ENCODE data around the gene TIMM13. TPM values are rescaled to one million over a fixed set of nuclear protein-coding genes. Genes with fewer than 3 reads are reported as not detected.

The TIMM13 gene
- total and polyA plus RNA-seq, 2 experiments from 2014 or later = 38.3 to 188 TPM

GRCh38 chr19:2385053-2385721 is 42.2 kb downstream of the TIMM13 start:
- no peaks in the 10 kb centered on the region for H3K9me2 ChIP-seq (replicated peaks; ENCODE audit: insufficient read depth)
- no peak overlapping the region for H3K4me3 ChIP-seq
- TF ChIP-seq EZH2phosphoT487 (IDR thresholded peaks at IDR 0.05; ENCODE audit: low read depth, severe bottlenecking, unreplicated experiment) = no peak
- no peak for TF ChIP-seq EZH2 (IDR thresholded peaks at IDR 0.05; ENCODE audit: borderline replicate concordance)
- no peak for TF ChIP-seq CTCF (IDR thresholded peaks at IDR 0.05; ENCODE audit: poor library complexity)
- H2AFZ ChIP-seq = no peak overlapping the region
- no peaks in the 10 kb centered on the region for H3K27me3 ChIP-seq
- no peak overlapping the region for H3K27ac ChIP-seq
- no peaks in the 10 kb centered on the region for H3K9me3 ChIP-seq (ENCODE audit: low read depth)
- WGBS (ENCODE audit: low lambda C conversion rate, missing lambda C conversion rate) = 30% methylated on average over 23 of the region's 37 CpGs
- no peaks in the 10 kb centered on the region for H3K4me1 ChIP-seq (ENCODE audit: insufficient read depth)
- peak overlapping the region; percentile 61 for H3K4me2 ChIP-seq
- no peaks in the 10 kb centered on the region for H4K20me1 ChIP-seq (ENCODE audit: insufficient read depth, poor library complexity, severe bottlenecking)
- H3K36me3 ChIP-seq (replicated peaks; ENCODE audit: insufficient read depth, low read depth) = no peaks in the 10 kb centered on the region
- DNase-seq (ENCODE audit: low spot score) = peak; percentile 76
- no peaks in the 10 kb centered on the region for H3K79me2 ChIP-seq

- Histone ChIP-seq H3K4me1 (ENCODE audit: insufficient read depth) (no peaks in the 10 kb centered on the region), H4K20me1 (ENCODE audit: insufficient read depth, poor library complexity, severe bottlenecking) (no peaks in the 10 kb centered on the region), H3K9me3 (ENCODE audit: low read depth) (no peaks in the 10 kb centered on the region), H2AFZ (no peak overlapping the region), H3K4me3 (no peak overlapping the region), H3K36me3 (replicated peaks; ENCODE audit: insufficient read depth, low read depth) (no peaks in the 10 kb centered on the region), H3K27ac (no peak overlapping the region), H3K79me2 (no peaks in the 10 kb centered on the region), H3K27me3 (no peaks in the 10 kb centered on the region), H3K4me2 (no peak overlapping the region), H3K9me2 (replicated peaks; ENCODE audit: insufficient read depth) (no peaks in the 10 kb centered on the region)
- no peak for DNase-seq (ENCODE audit: low spot score)
- WGBS (ENCODE audit: low lambda C conversion rate, missing lambda C conversion rate) = 93% methylated on average over 13 of the region's 13 CpGs
- TF ChIP-seq EZH2 (IDR thresholded peaks at IDR 0.05; ENCODE audit: borderline replicate concordance) = no peak
- no peak for TF ChIP-seq EZH2phosphoT487 (IDR thresholded peaks at IDR 0.05; ENCODE audit: low read depth, severe bottlenecking, unreplicated experiment)
- TF ChIP-seq CTCF (IDR thresholded peaks at IDR 0.05; ENCODE audit: poor library complexity) = no peak
These were observed 44.7 kb downstream of the TIMM13 start for GRCh38 chr19:2382530-2383222.

GRCh38 chr19:2381148-2381820 is 46.1 kb downstream of the TIMM13 start:
- H3K4me2 ChIP-seq = no peak overlapping the region
- H4K20me1 ChIP-seq (ENCODE audit: insufficient read depth, poor library complexity, severe bottlenecking) = no peaks in the 10 kb centered on the region
- H2AFZ ChIP-seq = no peak overlapping the region
- 57% methylated on average over 13 of the region's 18 CpGs for WGBS (ENCODE audit: low lambda C conversion rate, missing lambda C conversion rate)
- H3K4me3 ChIP-seq = no peak overlapping the region
- no peaks in the 10 kb centered on the region for H3K9me3 ChIP-seq (ENCODE audit: low read depth)
- H3K4me1 ChIP-seq (ENCODE audit: insufficient read depth) = no peaks in the 10 kb centered on the region
- H3K36me3 ChIP-seq (replicated peaks; ENCODE audit: insufficient read depth, low read depth) = no peaks in the 10 kb centered on the region
- no peaks in the 10 kb centered on the region for H3K9me2 ChIP-seq (replicated peaks; ENCODE audit: insufficient read depth)
- H3K27ac ChIP-seq = no peak overlapping the region
- TF ChIP-seq CTCF (IDR thresholded peaks at IDR 0.05; ENCODE audit: poor library complexity) = no peak
- no peak for TF ChIP-seq EZH2 (IDR thresholded peaks at IDR 0.05; ENCODE audit: borderline replicate concordance)
- TF ChIP-seq EZH2phosphoT487 (IDR thresholded peaks at IDR 0.05; ENCODE audit: low read depth, severe bottlenecking, unreplicated experiment) = no peak
- H3K27me3 ChIP-seq = no peaks in the 10 kb centered on the region
- no peak for DNase-seq (ENCODE audit: low spot score)
- H3K79me2 ChIP-seq = no peaks in the 10 kb centered on the region

All from hepatocyte (in vitro differentiated cells).